GM13976 (cell line): ENCODE measurements around the gene ARVCF.

Experiments used
- DNase-seq: peaks from one replicate; pipeline ENCODE4 v3.0.0; 2012; ENCODE audit warnings: low spot score
- CTCF ChIP-seq: IDR thresholded peaks from 2 replicates; pipeline ENCODE4 v1.5.1; 2012; ENCODE audit warnings: borderline replicate concordance, mild to moderate bottlenecking; ENCODE audit not compliant: insufficient read depth; ENCODE audit errors: extremely low read depth, missing control alignments, control extremely low read depth
- in situ Hi-C: fragments of 300-500 bp; cut with MboI; formaldehyde crosslinking; loops from one replicate; pipeline ENCODE4 v1.12.0; 2022; ENCODE audit warnings: low sequenced_read_pairs, mixed read lengths, inconsistent platforms; ENCODE audit not compliant: unreplicated experiment

Gene ARVCF

GRCh38 chr22:19986011-19986409, 30.6 kb downstream of the ARVCF start:
- in situ Hi-C loops = no loop called here
- no peak for TF ChIP-seq CTCF
- no peak for DNase-seq

- no peak for TF ChIP-seq CTCF
- in situ Hi-C loops = no loop called here
- DNase-seq = no peak
Measured at GRCh38 chr22:19984851-19985811, 31.5 kb downstream of the ARVCF start.

GRCh38 chr22:19984201-19984753, 32.3 kb downstream of the ARVCF start:
- in situ Hi-C loops = no loop called here
- DNase-seq = no peak
- no peak for TF ChIP-seq CTCF

- in situ Hi-C loops = no loop called here
Measured at GRCh38 chr22:19983741-19984140, 32.9 kb downstream of the ARVCF start.

GRCh38 chr22:19982991-19983578, 33.5 kb downstream of the ARVCF start:
- in situ Hi-C loops = no loop called here
- DNase-seq = no peak
- TF ChIP-seq CTCF = no peak

More at GRCh38 chr22:19983741-19984140, 32.9 kb downstream of the ARVCF start:
- no peak for DNase-seq
- TF ChIP-seq CTCF = no peak

GRCh38 chr22:19981961-19982920, 34.4 kb downstream of the ARVCF start:
- TF ChIP-seq CTCF = no peak
- in situ Hi-C loops = no loop called here
- DNase-seq = no peak
